K562 (cell line): ENCODE measurements around the gene DYRK1A. TPM values are rescaled to one million over a fixed set of nuclear protein-coding genes. Genes with fewer than 3 reads are reported as not detected.
A peak's percentile ranks its signal among the peaks of the same experiment; 100 is the strongest.

Experiments used
- ATAC-seq: fragments of 200-7000 bp; cut with Tn5 transposase; 3 replicates; pipeline ENCODE4 v1.9.1; 2020; ENCODE audit warnings: moderate library complexity
- BruUV-seq: library from RNA; stranded (reverse); fragments of 400-500 nt; replicated peaks from 2 replicates; lab custom pipeline; 2021; lab: Mats Ljungman, UMichigan
- CTCF ChIA-PET: fragments of 300-600 bp; formaldehyde crosslinking; extraction: SDS; loops from one replicate; lab custom pipeline; 2021; ENCODE audit warnings: low intra/inter-chr PET ratio; lab: Yijun Ruan, JAX
- POLR2A ChIA-PET: fragments of 300-600, 350-650 bp; sonication (Branson Sonifier 250); formaldehyde crosslinking; extraction: SDS; loops from one replicate; lab custom pipeline; 2021; ENCODE audit warnings: antibody characterized with exemption, inconsistent platforms; lab: Yijun Ruan, JAX
- DNase-seq, 4 experiments: peaks; one replicate each; pipeline versions ENCODE4 v3.0.0 to v3.0.0-alpha.2; 2011 to 2018; ENCODE audit warnings: low spot score in 3 of 4, mixed read lengths in 3 of 4; ENCODE audit errors: extremely low read depth in 1 of 4
- FAIRE-seq: peaks from 2 replicates; lab custom pipeline; 2011; peaks lifted over from hg19 to GRCh38; lab: Jason Lieb, UNC
- H2AFZ ChIP-seq: 2 replicates; pipeline ENCODE4 v1.6.0; 2011; ENCODE audit warnings: low read depth, low read length, control low read depth, inconsistent platforms
- H3K27ac ChIP-seq: fragments of 200-600 bp; 3 replicates; pipeline ENCODE4 v1.8.0; 2011; ENCODE audit warnings: low read depth, mild to moderate bottlenecking, control low read depth, inconsistent platforms, low read length, moderate library complexity, mixed read lengths; ENCODE audit errors: extremely low read depth
- H3K27me3 ChIP-seq, 2 experiments: fragments of 300-600 bp in 1 of 2; 2 replicates in 1 of 2; 3 replicates in 1 of 2; pipeline versions ENCODE4 v1.6.0 to v1.8.0; 2011; ENCODE audit warnings: inconsistent platforms in 2 of 2, low read length in 2 of 2, mild to moderate bottlenecking in 1 of 2, mixed read lengths in 1 of 2, moderate library complexity in 1 of 2; ENCODE audit not compliant: control insufficient read depth in 2 of 2, insufficient read depth in 2 of 2
- H3K36me3 ChIP-seq: fragments of 300-600 bp; 3 replicates; pipeline ENCODE4 v1.8.0; 2011; ENCODE audit warnings: mild to moderate bottlenecking, low read length, inconsistent platforms; ENCODE audit not compliant: control insufficient read depth, insufficient read depth
- H3K4me1 ChIP-seq, 2 experiments: fragments of 200-600 bp in 1 of 2; replicated peaks in 1 of 2; 2 replicates in 1 of 2; 3 replicates in 1 of 2; pipeline versions ENCODE4 v1.5.1 to v1.8.0; 2011; ENCODE audit warnings: inconsistent platforms in 2 of 2, low read length in 2 of 2, mild to moderate bottlenecking in 1 of 2, mixed read lengths in 1 of 2, moderate library complexity in 1 of 2; ENCODE audit not compliant: control insufficient read depth in 2 of 2, insufficient read depth in 2 of 2
- H3K4me2 ChIP-seq: 2 replicates; pipeline ENCODE4 v1.6.1; 2011; ENCODE audit warnings: low read length, control low read depth, inconsistent platforms, mixed read lengths; ENCODE audit not compliant: insufficient read depth
- H3K4me3 ChIP-seq: fragments of 200-600 bp; sonication (generic), shearing (Covaris generic); 2 replicates; pipeline ENCODE4 v1.5.1; 2016; ENCODE audit warnings: control low read depth, inconsistent platforms
- H3K79me2 ChIP-seq: fragments of 200-600 bp; 3 replicates; pipeline ENCODE4 v1.8.0; 2011; ENCODE audit warnings: low read length, inconsistent platforms; ENCODE audit not compliant: control insufficient read depth, insufficient read depth
- H3K9ac ChIP-seq, 2 experiments: 2 replicates each; pipeline versions ENCODE4 v1.6.0 to v1.6.1; 2011; ENCODE audit warnings: low read depth in 2 of 2, low read length in 2 of 2, control low read depth in 1 of 2, inconsistent platforms in 1 of 2, mild to moderate bottlenecking in 1 of 2, mixed read lengths in 1 of 2; ENCODE audit not compliant: insufficient read depth in 1 of 2
- H3K9me1 ChIP-seq: one replicate; pipeline ENCODE4 v1.6.0; 2011; ENCODE audit warnings: inconsistent platforms, mild to moderate bottlenecking, low read length, moderate library complexity; ENCODE audit not compliant: control insufficient read depth, insufficient read depth
- H3K9me3 ChIP-seq: replicated peaks from 2 replicates; pipeline ENCODE4 v1.5.1; 2011; ENCODE audit warnings: low read depth, low read length, inconsistent platforms; ENCODE audit not compliant: control insufficient read depth, insufficient read depth
- H4K20me1 ChIP-seq: replicated peaks from 2 replicates; pipeline ENCODE4 v1.6.1; 2011; ENCODE audit warnings: low read length, inconsistent platforms, mixed read lengths; ENCODE audit not compliant: control insufficient read depth, insufficient read depth
- CBFA2T3 ChIP-seq: fragments of 450-650 bp; IDR thresholded peaks from 2 replicates; pipeline ENCODE4 v1.6.1; 2017
- DPF2 ChIP-seq: fragments of 450-650 bp; IDR thresholded peaks from 2 replicates; pipeline ENCODE4 v1.6.1; 2016
- ETV1 ChIP-seq: fragments of 450-650 bp; conservative IDR thresholded peaks from 2 replicates; pipeline ENCODE4 v1.6.1; 2016; ENCODE audit warnings: missing genetic modification characterization, control low read depth, low read depth, missing compliant biosample characterization
- HNRNPUL1 ChIP-seq: fragments of 200-400 bp; formaldehyde crosslinking; IDR thresholded peaks from 2 replicates; pipeline ENCODE4 v1.6.1; 2017; ENCODE audit warnings: low read length
- JUND ChIP-seq, 2 experiments: IDR thresholded peaks; 2 replicates in 1 of 2; 3 replicates in 1 of 2; pipeline ENCODE4 v1.6.1; 2011; ENCODE audit warnings: borderline replicate concordance in 2 of 2, low read depth in 2 of 2, low read length in 2 of 2, improper control_type of control experiment in 1 of 2, missing biosample characterization in 1 of 2, missing genetic modification characterization in 1 of 2, missing genetic modification reagents in 1 of 2
- KDM1A ChIP-seq, 2 experiments: fragments of 450-650 bp; IDR thresholded peaks; 2 replicates each; pipeline ENCODE4 v1.6.1; 2016; ENCODE audit warnings: mild to moderate bottlenecking in 2 of 2
- KLF10 ChIP-seq: fragments of 250-450 bp; sonication (Bioruptor Pico); IDR thresholded peaks from 2 replicates; pipeline ENCODE4 v1.6.1; 2021; ENCODE audit warnings: matching md5 sums
- PHF21A ChIP-seq: fragments of 450-650 bp; IDR thresholded peaks from 2 replicates; pipeline ENCODE4 v1.6.1; 2017; ENCODE audit warnings: low read depth, borderline replicate concordance
- PRPF4 ChIP-seq: fragments of 200-400 bp; formaldehyde crosslinking; IDR thresholded peaks from one replicate; pipeline ENCODE4 v1.6.1; 2017; ENCODE audit warnings: low read length, low read depth, mild to moderate bottlenecking; ENCODE audit not compliant: insufficient read depth, poor library complexity, severe bottlenecking
- SMAD2 ChIP-seq: fragments of 150-350 bp; IDR thresholded peaks from 2 replicates; pipeline ENCODE4 v1.6.1; 2014; ENCODE audit warnings: low read depth, mild to moderate bottlenecking, low read length
- TCF3 ChIP-seq: sonication (generic); formaldehyde crosslinking; IDR thresholded peaks from 2 replicates; pipeline ENCODE4 v1.4.0; 2020; ENCODE audit warnings: mild to moderate bottlenecking, missing genetic modification reagents
- ZBTB1 ChIP-seq: sonication (generic); formaldehyde crosslinking; IDR thresholded peaks from 2 replicates; pipeline ENCODE4 v1.8.1; 2023; ENCODE audit warnings: missing genetic modification reagents, low read depth, mild to moderate bottlenecking, borderline replicate concordance
- ZNF766 ChIP-seq: fragments of 200-800 bp; sonication (Bioruptor generic); conservative IDR thresholded peaks from 2 replicates; pipeline ENCODE4 v1.6.1; 2016; ENCODE audit warnings: missing genetic modification characterization, missing compliant biosample characterization
- ZNF785 ChIP-seq: fragments of 250-450 bp; sonication (Bioruptor Pico); IDR thresholded peaks from 2 replicates; pipeline ENCODE4 v1.4.0; 2020; ENCODE audit warnings: mild to moderate bottlenecking
- WGBS: fragments of 100-300 bp; shearing (Covaris generic); methylation state at CpG from one replicate; pipeline ENCODE4 v1.1.6; 2016; ENCODE audit warnings: low coverage, mixed read lengths; ENCODE audit not compliant: insufficient coverage; ENCODE audit errors: missing lambda C conversion rate; 5-methylcytosine and 5-hydroxymethylcytosine counted together
- in situ Hi-C: fragments of 300-500 bp; cut with MboI; formaldehyde crosslinking; loops from 4 replicates; pipeline ENCODE4 v1.15.0; 2018; ENCODE audit warnings: inconsistent platforms, mixed read lengths
- intact Hi-C: fragments of 100-400 bp; cut with micrococcal nuclease; formaldehyde crosslinking; loops from 2 replicates; pipeline ENCODE4 v1.14.2; 2022
- polyA plus RNA-seq, 8 experiments: library from polyadenylated mRNA; depleted of rRNA in 4 of 8; stranded (reverse) in 5 of 8; unstranded in 3 of 8; fragments of >200 nt; fragmentation: Nextera tagmentation in 2 of 8; fragmentation: Illumina TruSeq in 1 of 8; extraction: Ambion mirVana in 2 of 8; extraction: Trizol in 1 of 8; gene quantifications; 2 replicates each; pipeline versions ENCODE4 v1.2.1 to v1.2.3, GENCODE V29; 2011 to 2014; ENCODE audit warnings: inconsistent platforms in 1 of 8, missing spikeins in 1 of 8
- total RNA-seq, 7 experiments: library from RNA; depleted of rRNA in 6 of 7; stranded (reverse); fragments of >200 nt in 6 of 7; fragmentation: Illumina TruSeq in 2 of 7; extraction: Trizol in 2 of 7; gene quantifications; 2 replicates each; pipeline versions ENCODE4 v1.2.1 to v1.2.3, GENCODE V29; 2011 to 2021; ENCODE audit warnings: low replicate concordance in 1 of 7
- TF ChIP-seq, protein P1 (sequence below): fragments of 250-450 bp; sonication (Bioruptor Pico); IDR thresholded peaks from 2 replicates; pipeline ENCODE4 v1.8.0; 2022; ENCODE audit warnings: moderate library complexity, mild to moderate bottlenecking, inconsistent platforms
- TF ChIP-seq, protein P2 (sequence below): fragments of 250-450 bp; sonication (Bioruptor Pico); IDR thresholded peaks from 2 replicates; pipeline ENCODE4 v1.5.0; 2022; ENCODE audit warnings: mild to moderate bottlenecking
- TF ChIP-seq, protein P3 (sequence below), 2 experiments: fragments of 450-650 bp in 1 of 2; IDR thresholded peaks; 2 replicates each; pipeline ENCODE4 v1.6.1; 2011 to 2017; ENCODE audit warnings: low read depth in 2 of 2, antibody characterized with exemption in 1 of 2, borderline replicate concordance in 1 of 2, low read length in 1 of 2, mild to moderate bottlenecking in 1 of 2, mixed read lengths in 1 of 2; ENCODE audit not compliant: control insufficient read depth in 1 of 2

Gene DYRK1A
- total and polyA plus RNA-seq, 9 of the 15 experiments (the other 6 are each of a cell fraction or from before 2014, with no cell fraction given), result 3.7 to 64.8 (median 42.3) TPM

DNA sequence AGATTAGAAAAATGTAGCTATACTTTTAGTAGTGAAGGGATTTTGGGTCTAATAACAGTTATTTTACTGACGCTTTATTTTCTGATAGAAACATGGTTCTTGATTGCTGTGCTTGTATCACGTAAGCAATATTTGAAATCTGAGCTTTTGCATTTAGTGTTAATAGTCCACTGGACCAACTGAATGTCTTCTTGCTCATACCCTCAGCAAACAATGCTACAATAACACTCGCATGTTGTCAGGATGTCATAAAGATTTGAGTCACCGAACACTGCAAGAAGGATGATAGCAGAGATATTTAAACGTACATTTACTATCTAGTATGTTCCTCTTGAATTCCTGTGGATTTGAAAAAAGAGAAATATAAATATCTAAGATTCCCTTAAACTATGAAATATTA, 7.5 kb downstream of the DYRK1A start:
- Histone ChIP-seq H3K27me3 (no peaks in the 10 kb centered on the region), H3K4me1 (peaks cover 21 to 55% of the 10 kb centered on the region in 2 experiments), H3K36me3 (peaks cover 11% of the 10 kb centered on the region), H3K9ac (no peak overlapping the region), H3K4me3 (no peak overlapping the region), H3K4me2 (peak overlapping the region; percentile 60), H4K20me1 (peaks cover 33% of the 10 kb centered on the region), H3K9me1 (no peaks in the 10 kb centered on the region), H3K27ac (peak overlapping the region; percentile 32; the same call in 2 of the 3 replicates), H3K79me2 (peaks cover 100% of the 10 kb centered on the region), H3K9me3 (no peaks in the 10 kb centered on the region), H2AFZ (no peak overlapping the region)
- WGBS, result 24% methylated on average over 5 of the region's 5 CpGs
- ATAC-seq, result no peak
- no TSS peak for BruUV-seq
- DNase-seq, result no peak
- ChIA-PET CTCF (no interaction called here), POLR2A (interaction anchor here (0.7 to 10.5 kb wide), 9 partner anchors 9 to 149 kb away, joined by 3 to 109 read pairs (median 4); partner anchors contain the start of gene VPS26C)
- intact Hi-C loops, result loop anchor here (5.0 to 10.0 kb wide), 2 partner anchors 63 to 289 kb away; no protein-coding TSS in a partner anchor
- no peak for FAIRE-seq
- in situ Hi-C loops, result no loop called here
- TF ChIP-seq KLF10 (CRISPR knock-in tag) (no peak), HNRNPUL1 (no peak), JUND (IDR thresholded peaks at IDR 0.05; ENCODE audit: borderline replicate concordance, low read depth, low read length) (no peak), JUND (tag; IDR thresholded peaks at IDR 0.05; ENCODE audit: borderline replicate concordance, low read depth, low read length) (no peak), TCF3 (CRISPR knock-in tag) (peak; percentile 21; the same call in 1 of the 2 replicates), PRPF4 (no peak), CBFA2T3 (0 out of 2 replicates have a peak, but pooled peaks have one; percentile 24), DPF2 (no peak), SMAD2 (no peak), PHF21A (no peak), ZBTB1 (CRISPR knock-in tag) (no peak), ZNF766 (CRISPR knock-in tag) (no peak), KDM1A (IDR thresholded peaks at IDR 0.05) (no peak), ZNF785 (CRISPR knock-in tag) (no peak), ETV1 (tag) (0 out of 2 replicates have a peak, but pooled peaks have one; percentile 20)
- TF ChIP-seq, protein P1, sequence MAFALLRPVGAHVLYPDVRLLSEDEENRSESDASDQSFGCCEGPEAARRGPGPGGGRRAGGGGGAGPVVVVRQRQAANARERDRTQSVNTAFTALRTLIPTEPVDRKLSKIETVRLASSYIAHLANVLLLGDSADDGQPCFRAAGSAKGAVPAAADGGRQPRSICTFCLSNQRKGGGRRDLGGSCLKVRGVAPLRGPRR (CRISPR knock-in tag), result no peak
- TF ChIP-seq, protein P2, sequence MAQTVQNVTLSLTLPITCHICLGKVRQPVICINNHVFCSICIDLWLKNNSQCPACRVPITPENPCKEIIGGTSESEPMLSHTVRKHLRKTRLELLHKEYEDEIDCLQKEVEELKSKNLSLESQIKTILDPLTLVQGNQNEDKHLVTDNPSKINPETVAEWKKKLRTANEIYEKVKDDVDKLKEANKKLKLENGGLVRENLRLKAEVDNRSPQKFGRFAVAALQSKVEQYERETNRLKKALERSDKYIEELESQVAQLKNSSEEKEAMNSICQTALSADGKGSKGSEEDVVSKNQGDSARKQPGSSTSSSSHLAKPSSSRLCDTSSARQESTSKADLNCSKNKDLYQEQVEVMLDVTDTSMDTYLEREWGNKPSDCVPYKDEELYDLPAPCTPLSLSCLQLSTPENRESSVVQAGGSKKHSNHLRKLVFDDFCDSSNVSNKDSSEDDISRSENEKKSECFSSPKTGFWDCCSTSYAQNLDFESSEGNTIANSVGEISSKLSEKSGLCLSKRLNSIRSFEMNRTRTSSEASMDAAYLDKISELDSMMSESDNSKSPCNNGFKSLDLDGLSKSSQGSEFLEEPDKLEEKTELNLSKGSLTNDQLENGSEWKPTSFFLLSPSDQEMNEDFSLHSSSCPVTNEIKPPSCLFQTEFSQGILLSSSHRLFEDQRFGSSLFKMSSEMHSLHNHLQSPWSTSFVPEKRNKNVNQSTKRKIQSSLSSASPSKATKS (CRISPR knock-in tag), result no peak
- TF ChIP-seq, protein P3, sequence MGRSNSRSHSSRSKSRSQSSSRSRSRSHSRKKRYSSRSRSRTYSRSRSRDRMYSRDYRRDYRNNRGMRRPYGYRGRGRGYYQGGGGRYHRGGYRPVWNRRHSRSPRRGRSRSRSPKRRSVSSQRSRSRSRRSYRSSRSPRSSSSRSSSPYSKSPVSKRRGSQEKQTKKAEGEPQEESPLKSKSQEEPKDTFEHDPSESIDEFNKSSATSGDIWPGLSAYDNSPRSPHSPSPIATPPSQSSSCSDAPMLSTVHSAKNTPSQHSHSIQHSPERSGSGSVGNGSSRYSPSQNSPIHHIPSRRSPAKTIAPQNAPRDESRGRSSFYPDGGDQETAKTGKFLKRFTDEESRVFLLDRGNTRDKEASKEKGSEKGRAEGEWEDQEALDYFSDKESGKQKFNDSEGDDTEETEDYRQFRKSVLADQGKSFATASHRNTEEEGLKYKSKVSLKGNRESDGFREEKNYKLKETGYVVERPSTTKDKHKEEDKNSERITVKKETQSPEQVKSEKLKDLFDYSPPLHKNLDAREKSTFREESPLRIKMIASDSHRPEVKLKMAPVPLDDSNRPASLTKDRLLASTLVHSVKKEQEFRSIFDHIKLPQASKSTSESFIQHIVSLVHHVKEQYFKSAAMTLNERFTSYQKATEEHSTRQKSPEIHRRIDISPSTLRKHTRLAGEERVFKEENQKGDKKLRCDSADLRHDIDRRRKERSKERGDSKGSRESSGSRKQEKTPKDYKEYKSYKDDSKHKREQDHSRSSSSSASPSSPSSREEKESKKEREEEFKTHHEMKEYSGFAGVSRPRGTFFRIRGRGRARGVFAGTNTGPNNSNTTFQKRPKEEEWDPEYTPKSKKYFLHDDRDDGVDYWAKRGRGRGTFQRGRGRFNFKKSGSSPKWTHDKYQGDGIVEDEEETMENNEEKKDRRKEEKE (IDR thresholded peaks at IDR 0.05; ENCODE audit: borderline replicate concordance in 1 of 2, control insufficient read depth in 1 of 2, low read depth in 2 of 2, low read length in 1 of 2), result no peak
